ENCODE results near the gene PSRC1.

PSRC1 gene

DNA sequence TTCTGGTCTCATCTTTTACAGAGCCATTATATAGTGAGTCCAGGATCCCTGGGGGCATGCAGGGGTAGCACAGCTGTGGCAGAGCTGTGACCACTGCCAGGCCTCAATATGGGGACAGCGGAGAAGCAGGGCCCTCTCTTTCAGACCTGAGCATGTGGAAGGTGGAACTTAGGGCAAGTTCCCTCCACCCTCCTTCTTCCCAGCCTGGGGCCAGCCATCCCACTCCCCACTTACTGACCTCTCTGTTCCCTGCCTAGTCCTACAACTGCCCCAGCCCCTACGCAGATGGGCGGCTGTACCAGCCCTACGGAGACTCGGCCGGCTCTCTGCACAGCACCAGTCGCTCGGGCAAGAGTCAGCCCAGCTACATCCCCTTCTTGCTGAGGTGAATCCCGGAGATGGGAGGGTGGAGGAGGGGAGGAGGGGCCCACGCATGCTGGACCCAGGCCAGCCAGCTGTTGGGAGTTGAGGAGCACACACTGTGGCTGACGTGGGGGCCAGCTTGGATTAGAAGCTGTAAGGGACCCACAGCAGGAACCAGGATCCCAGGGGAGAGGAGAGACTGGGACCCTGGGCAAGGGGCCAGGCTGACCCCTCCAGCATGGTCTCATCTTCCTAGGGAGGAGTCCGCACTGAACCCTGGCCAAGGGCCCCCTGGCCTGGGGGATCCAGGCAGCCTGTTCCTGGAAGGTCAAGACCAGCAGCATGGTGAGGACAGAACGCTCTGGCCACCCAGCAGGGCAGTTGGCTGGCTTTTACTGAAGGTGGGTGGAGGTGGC lies 10.7 kb downstream of the PSRC1 start:
- no peak for DNase-seq (ENCODE audit: low read depth)

- DNase-seq (ENCODE audit: low read depth) = no peak
Observed at GRCh38 chr1:109271458-109271857, 11.5 kb downstream of the PSRC1 start.

- DNase-seq (ENCODE audit: low read depth) = no peak
Observed at GRCh38 chr1:109270623-109271317, 12.2 kb downstream of the PSRC1 start.

DNA sequence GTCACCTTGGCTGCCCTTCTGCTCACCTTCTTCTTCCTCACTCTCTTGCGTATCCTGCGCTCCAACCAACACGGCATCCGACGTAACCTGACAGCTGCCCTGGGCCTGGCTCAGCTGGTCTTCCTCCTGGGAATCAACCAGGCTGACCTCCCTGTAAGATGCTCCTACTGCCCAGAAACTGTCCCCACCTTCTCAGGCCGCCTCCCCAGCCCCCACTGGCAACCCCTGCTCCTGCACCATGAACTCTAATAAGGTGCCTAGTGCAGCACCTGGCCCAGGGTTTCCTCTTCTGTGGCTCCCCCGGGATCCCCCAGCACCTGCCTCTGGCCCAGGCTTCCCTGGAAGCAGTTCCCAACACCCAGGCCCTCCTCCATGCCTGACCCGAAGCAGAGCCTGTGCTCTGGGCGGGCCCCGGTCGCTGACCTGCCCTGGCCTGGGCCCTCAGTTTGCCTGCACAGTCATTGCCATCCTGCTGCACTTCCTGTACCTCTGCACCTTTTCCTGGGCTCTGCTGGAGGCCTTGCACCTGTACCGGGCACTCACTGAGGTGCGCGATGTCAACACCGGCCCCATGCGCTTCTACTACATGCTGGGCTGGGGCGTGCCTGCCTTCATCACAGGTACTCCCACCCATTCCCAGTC lies 12.8 kb downstream of the PSRC1 start:
- DNase-seq (ENCODE audit: low read depth) = no peak

DNA sequence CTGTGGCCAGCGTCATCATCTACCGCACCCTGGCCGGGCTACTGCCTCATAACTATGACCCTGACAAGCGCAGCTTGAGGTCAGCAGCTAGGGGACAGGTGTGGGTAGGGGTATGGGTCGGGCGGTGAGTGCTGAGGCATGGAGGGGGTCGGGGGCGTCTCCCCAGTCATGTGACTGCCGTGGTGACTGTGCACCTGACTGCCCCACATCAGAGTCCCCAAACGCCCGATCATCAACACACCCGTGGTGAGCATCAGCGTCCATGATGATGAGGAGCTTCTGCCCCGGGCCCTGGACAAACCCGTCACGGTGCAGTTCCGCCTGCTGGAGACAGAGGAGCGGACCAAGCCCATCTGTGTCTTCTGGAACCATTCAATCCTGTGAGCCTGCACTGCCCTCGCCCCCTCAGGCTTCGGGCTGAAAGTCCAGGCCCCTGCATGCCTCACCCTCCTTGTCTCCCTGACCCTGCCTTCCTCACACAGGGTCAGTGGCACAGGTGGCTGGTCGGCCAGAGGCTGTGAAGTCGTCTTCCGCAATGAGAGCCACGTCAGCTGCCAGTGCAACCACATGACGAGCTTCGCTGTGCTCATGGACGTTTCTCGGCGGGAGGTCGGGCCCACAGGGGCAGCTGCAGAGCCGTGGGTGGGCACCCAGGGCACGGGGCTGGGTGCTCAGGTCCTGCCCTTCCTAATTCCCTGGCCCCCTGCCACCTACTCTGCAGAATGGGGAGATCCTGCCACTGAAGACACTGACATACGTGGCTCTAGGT lies 13.5 kb downstream of the PSRC1 start:
- no peak for DNase-seq (ENCODE audit: low read depth)

GRCh38 chr1:109268431-109269211 lies 14.3 kb downstream of the PSRC1 start:
- DNase-seq (ENCODE audit: low read depth) = no peak

- DNase-seq (ENCODE audit: low read depth) = no peak
Observed at GRCh38 chr1:109267743-109268300, 15.1 kb downstream of the PSRC1 start.

DNA sequence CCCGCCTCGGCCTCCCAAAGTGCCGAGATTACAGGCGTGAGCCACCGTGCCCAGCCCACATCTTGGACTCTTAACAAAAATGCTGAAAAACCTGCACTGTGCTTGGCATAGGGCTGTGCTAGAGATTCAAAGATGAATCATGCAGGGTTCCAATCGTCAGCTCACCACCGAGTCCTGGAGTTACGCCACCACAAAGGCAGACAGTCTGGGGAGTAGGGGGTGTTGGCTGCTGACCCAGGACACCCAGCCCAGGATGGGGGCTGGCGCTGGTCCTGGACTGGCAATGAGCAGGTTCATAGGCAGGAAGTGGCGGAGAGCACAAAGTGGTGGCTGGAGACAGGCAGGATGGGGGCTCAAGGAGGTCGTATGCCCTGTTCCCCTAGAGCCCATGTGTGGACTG lies 16.0 kb downstream of the PSRC1 start:
- no peak for DNase-seq (ENCODE audit: low read depth)

- no peak for DNase-seq (ENCODE audit: low read depth)
Observed at GRCh38 chr1:109265741-109266330, 17.1 kb downstream of the PSRC1 start.

DNA sequence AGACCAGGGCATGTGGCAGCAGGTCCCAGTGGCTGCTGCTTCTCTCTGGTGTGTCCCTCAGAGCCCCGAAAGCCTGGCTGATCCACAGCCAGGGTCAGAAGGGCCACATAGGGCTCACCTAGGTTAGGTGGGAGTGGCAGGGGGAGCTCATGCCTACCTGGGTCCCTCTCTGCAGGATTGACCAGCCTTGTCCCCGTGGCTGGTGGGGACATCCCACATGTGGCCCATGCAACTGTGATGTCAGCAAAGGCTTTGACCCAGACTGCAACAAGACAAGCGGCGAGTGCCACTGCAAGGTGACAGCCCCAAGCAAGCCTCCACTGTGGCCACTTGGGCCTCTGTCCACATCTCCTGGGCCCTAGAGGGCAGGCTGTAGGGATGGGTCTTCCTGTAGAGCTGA lies 17.9 kb downstream of the PSRC1 start:
- no peak for DNase-seq (ENCODE audit: low read depth)

DNA sequence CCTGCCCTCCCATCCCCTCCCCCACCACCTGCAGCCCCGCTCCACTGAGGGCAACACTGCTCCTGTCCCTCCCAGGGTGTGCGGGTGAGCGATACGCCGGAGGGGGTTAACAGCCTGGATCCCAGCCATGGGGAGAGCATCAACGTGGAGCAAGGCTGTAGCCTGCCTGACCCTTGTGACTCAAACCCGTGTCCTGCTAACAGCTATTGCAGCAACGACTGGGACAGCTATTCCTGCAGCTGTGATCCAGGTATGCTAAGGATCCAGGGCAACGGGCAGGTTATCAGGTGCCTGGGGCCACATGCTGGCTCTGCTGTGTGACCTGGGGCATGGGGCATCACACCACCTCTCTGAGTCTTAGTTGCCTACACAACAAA lies 18.6 kb downstream of the PSRC1 start:
- no peak for DNase-seq (ENCODE audit: low read depth)

DNA sequence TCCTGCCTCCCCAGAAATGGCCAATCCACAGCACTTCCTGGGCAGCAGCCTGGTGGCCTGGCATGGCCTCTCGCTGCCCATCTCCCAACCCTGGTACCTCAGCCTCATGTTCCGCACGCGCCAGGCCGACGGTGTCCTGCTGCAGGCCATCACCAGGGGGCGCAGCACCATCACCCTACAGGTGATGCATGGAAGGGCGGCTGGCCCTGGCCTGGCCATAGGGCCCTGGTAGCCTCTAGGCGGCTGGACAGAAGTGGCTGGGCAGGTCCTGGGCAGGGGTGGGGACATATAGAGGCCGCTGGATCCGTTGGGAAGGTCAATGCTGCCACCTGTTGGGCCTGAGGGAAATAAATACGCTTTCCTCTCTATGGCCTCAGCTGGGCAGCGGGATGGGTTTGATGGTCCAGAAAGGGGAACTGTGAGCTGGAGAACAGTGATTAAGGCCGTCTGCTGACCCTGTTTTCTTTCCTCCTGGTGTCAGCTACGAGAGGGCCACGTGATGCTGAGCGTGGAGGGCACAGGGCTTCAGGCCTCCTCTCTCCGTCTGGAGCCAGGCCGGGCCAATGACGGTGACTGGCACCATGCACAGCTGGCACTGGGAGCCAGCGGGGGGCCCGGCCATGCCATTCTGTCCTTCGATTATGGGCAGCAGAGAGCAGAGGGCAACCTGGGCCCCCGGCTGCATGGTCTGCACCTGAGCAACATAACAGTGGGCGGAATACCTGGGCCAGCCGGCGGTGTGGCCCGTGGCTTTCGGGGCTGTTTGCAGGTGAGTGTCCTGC lies 19.2 kb downstream of the PSRC1 start:
- peak; percentile 65 for DNase-seq (ENCODE audit: low read depth)

- DNase-seq (ENCODE audit: low read depth) = no peak
Observed at GRCh38 chr1:109263234-109263596, 19.7 kb downstream of the PSRC1 start.

DNA sequence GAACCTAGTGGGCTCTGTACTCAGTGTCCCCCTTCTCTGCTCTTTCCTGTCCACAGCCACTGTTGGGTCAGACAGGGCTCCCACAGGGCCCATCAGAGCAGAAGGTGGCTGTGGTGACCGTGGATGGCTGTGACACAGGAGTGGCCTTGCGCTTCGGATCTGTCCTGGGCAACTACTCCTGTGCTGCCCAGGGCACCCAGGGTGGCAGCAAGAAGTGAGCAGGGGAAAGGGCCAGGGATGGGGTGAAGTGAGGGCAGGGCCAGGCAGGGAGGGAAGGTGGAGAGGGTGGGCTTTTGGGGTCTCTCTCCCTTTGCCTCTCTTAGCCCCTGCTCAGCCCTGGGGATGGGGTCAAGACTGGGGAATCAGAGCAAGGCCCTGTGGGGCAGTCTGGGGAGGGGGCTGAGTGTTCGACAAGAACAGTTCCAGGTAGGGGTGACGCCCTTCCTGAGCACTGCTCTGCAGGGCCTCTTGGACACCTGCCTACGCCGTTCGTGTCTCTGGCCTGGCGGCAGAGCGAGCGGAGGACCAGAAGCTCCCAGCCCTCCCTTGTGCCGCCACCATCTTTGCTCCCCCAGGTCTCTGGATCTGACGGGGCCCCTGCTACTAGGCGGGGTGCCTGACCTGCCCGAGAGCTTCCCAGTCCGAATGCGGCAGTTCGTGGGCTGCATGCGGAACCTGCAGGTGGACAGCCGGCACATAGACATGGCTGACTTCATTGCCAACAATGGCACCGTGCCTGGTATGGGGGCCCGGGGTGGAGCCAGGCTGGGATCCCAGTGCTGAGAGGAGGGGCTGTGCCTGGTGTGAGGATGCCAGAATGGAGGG lies 20.5 kb downstream of the PSRC1 start:
- DNase-seq (ENCODE audit: low read depth) = no peak

- DNase-seq (ENCODE audit: low read depth) = no peak
Observed at GRCh38 chr1:109261578-109261977, 21.4 kb downstream of the PSRC1 start.

DNA sequence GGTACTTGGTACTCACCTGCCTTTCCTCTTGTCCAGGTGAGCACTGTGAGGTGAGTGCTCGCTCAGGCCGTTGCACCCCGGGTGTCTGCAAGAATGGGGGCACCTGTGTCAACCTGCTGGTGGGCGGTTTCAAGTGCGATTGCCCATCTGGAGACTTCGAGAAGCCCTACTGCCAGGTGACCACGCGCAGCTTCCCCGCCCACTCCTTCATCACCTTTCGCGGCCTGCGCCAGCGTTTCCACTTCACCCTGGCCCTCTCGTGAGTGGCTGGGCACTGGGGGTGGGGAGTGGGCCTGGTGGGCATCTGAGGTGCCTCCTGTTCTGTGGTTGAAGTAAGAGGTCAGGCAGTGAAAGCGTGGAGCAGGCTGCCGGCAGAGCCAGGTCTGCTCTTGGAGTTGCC lies 21.9 kb downstream of the PSRC1 start:
- no peak for DNase-seq (ENCODE audit: low read depth)

DNA sequence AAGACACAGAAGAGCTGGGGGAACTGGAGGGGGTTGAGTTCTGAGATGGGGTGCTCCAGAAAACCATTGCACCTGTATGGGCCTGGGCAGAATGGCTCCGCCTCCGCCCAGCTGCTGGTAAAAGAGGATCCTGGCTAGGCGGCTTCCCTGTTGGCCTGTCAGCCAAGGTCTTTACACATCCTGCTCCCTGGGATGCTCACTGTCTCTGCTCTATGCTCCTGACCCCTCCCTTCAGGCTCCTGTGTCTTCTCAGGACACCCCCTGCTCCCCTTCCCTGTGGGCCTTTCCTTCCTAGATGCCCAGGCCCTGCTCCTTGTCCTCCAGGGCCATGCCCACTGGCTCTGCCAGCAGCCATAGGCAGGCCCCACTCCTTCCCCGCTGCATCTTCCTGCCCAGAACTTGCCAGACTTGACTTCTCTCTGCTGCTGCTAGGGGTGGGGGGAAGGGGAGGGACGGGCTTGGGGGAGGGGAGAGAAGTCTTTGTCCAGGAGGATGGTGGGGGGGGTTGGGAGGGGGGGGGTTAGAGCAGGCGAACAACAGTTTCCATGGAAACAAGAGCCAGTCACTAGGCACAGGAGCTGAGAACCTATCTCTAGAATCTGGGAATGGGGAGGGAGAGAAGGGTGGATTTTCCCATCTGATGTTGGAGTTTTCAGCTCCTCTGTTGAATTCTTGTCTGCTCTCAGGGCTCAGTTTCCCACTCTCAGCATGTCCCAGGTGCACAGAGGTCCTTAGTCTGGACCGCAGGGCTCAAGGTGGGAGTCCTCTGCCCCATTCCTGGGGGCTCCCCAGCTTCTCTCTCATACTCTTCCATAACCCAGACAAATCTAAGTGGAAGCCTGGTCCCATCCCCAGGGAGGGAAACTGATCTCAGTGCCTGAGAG lies 23.0 kb downstream of the PSRC1 start:
- no peak for DNase-seq (ENCODE audit: low read depth)

Data from stimulated activated CD8-positive, alpha-beta memory T cell treated with anti-CD3 and anti-CD28 coated beads, Interleukin-7, amount 100 ng/mL, for 24 hours (primary cell).